BLaER1 treated with 17β-estradiol and CSF1 and Interleukin-3, amounts not matched to agents 10 nM and 100 nM (cell line): ENCODE measurements around the gene TCF25.
"Not testable (repeated sequence)": the region's sequence is repeated elsewhere in the genome, so short reads cannot be mapped to it uniquely, and the experiment has no call there.

Experiments used
- H3K27ac ChIP-seq, 11 experiments: shearing (Covaris generic); formaldehyde crosslinking; 2 replicates each; pipeline ENCODE4 v1.8.1; 2022
- H3K27me3 ChIP-seq, 11 experiments: shearing (Covaris generic); formaldehyde crosslinking; 2 replicates each; pipeline ENCODE4 v1.8.1; 2022
- H3K36me3 ChIP-seq, 11 experiments: shearing (Covaris generic); formaldehyde crosslinking; 2 replicates each; pipeline ENCODE4 v1.8.1; 2022
- H3K4me1 ChIP-seq, 10 experiments: shearing (Covaris generic); formaldehyde crosslinking; 2 replicates each; pipeline ENCODE4 v1.8.1; 2022
- H3K4me2 ChIP-seq, 11 experiments: shearing (Covaris generic); formaldehyde crosslinking; 2 replicates each; pipeline ENCODE4 v1.8.1; 2022
- H3K4me3 ChIP-seq, 10 experiments: shearing (Covaris generic); formaldehyde crosslinking; 2 replicates each; pipeline ENCODE4 v1.8.1; 2022
- H3K9ac ChIP-seq, 11 experiments: shearing (Covaris generic); formaldehyde crosslinking; 2 replicates each; pipeline ENCODE4 v1.8.1; 2022
- H3K9me3 ChIP-seq, 11 experiments: shearing (Covaris generic); formaldehyde crosslinking; replicated peaks in 1 of 11; 2 replicates each; pipeline ENCODE4 v1.8.1; 2022
- H4K20me1 ChIP-seq, 11 experiments: shearing (Covaris generic); formaldehyde crosslinking; 2 replicates each; pipeline ENCODE4 v1.8.1; 2022
- Cebpa-rat ChIP-seq, 11 experiments: shearing (Covaris generic); IDR thresholded peaks; 2 replicates each; pipeline ENCODE4 v1.8.1; 2022

TCF25 gene

GRCh38 chr16:89863741-89864526 lies 9.5 kb upstream of the TCF25 start:
- peaks cover 9 to 18% (median 13%) of the 10 kb centered on the region in 11 experiments for H3K9me3 ChIP-seq
- peak overlapping the region; percentile 44 to 81 (median 71); a peak in 21 of 22 replicates for H3K9ac ChIP-seq
- H3K27me3 ChIP-seq: no peaks in the 10 kb centered on the region
- TF ChIP-seq Cebpa-rat (IDR thresholded peaks at IDR 0.05): peak in 6 of 11 experiments; percentile 43 to 85 (median 59); a peak in 9 of 22 replicates
- peak overlapping the region; percentile 43 to 90 (median 80); a peak in 21 of 22 replicates for H3K27ac ChIP-seq
- H4K20me1 ChIP-seq: 0 out of 22 replicates have a peak, but pooled peaks cover 0 to 3% (median 0%) of the 10 kb centered on the region in 11 experiments
- peaks cover 0 to 12% (median 8%) of the 10 kb centered on the region in 11 experiments; a peak in 9 of 22 replicates for H3K36me3 ChIP-seq
- H3K4me1 ChIP-seq: peaks cover 36 to 52% (median 42%) of the 10 kb centered on the region in 10 experiments
- H3K4me2 ChIP-seq: peak overlapping the region; percentile 84 to 99 (median 93)
- peak overlapping the region in 9 of 10 experiments; percentile 17 to 52 (median 39); a peak in 16 of 20 replicates for H3K4me3 ChIP-seq

- H3K27ac ChIP-seq: peak overlapping the region; percentile 43 to 90 (median 80); a peak in 21 of 22 replicates
- TF ChIP-seq Cebpa-rat (IDR thresholded peaks at IDR 0.05): no peak
These were observed 8.9 kb upstream of the TCF25 start for GRCh38 chr16:89864527-89864820.

GRCh38 chr16:89867918-89868317 lies 5.5 kb upstream of the TCF25 start:
- Histone ChIP-seq H3K4me2 (no peak overlapping the region), H3K27ac (no peak overlapping the region), H3K36me3 (peaks cover 0 to 15% (median 8%) of the 10 kb centered on the region in 11 experiments; a peak in 9 of 22 replicates), H3K9me3 (peaks cover 9 to 18% (median 13%) of the 10 kb centered on the region in 11 experiments), H3K4me3 (no peak overlapping the region), H3K4me1 (peaks cover 44 to 73% (median 68%) of the 10 kb centered on the region in 10 experiments), H3K27me3 (no peaks in the 10 kb centered on the region), H3K9ac (no peak overlapping the region), H4K20me1 (no peaks in the 10 kb centered on the region)
- no peak for TF ChIP-seq Cebpa-rat (IDR thresholded peaks at IDR 0.05)

More at GRCh38 chr16:89864527-89864820, 8.9 kb upstream of the TCF25 start:
- peaks cover 9 to 18% (median 13%) of the 10 kb centered on the region in 11 experiments for H3K9me3 ChIP-seq
- no peaks in the 10 kb centered on the region for H3K27me3 ChIP-seq
- H3K4me2 ChIP-seq: peak overlapping the region; percentile 84 to 99 (median 93)
- H3K4me1 ChIP-seq: peaks cover 40 to 57% (median 47%) of the 10 kb centered on the region in 10 experiments
- H3K36me3 ChIP-seq: peaks cover 0 to 12% (median 8%) of the 10 kb centered on the region in 11 experiments; a peak in 9 of 22 replicates
- H3K4me3 ChIP-seq: peak overlapping the region in 9 of 10 experiments; percentile 17 to 51 (median 39); a peak in 11 of 20 replicates
- H3K9ac ChIP-seq: peak overlapping the region; percentile 33 to 81 (median 71); a peak in 21 of 22 replicates
- 0 out of 22 replicates have a peak, but pooled peaks cover 0 to 3% (median 0%) of the 10 kb centered on the region in 11 experiments for H4K20me1 ChIP-seq

GRCh38 chr16:89869911-89870310 lies 3.5 kb upstream of the TCF25 start:
- peak overlapping the region in 2 of 11 experiments; percentile 26 to 98; a peak in 2 of 22 replicates for H3K27ac ChIP-seq
- H3K9ac ChIP-seq: peak overlapping the region in 4 of 11 experiments; percentile 15 to 31 (median 25); a peak in 3 of 22 replicates
- peaks cover 32 to 61% (median 58%) of the 10 kb centered on the region in 10 experiments for H3K4me1 ChIP-seq
- no peaks in the 10 kb centered on the region for H3K27me3 ChIP-seq
- no peak overlapping the region for H3K4me3 ChIP-seq
- no peak for TF ChIP-seq Cebpa-rat (IDR thresholded peaks at IDR 0.05)
- H3K36me3 ChIP-seq: peaks cover 6 to 18% (median 13%) of the 10 kb centered on the region in 11 experiments; a peak in 21 of 22 replicates
- H3K9me3 ChIP-seq: peaks cover 9 to 18% (median 13%) of the 10 kb centered on the region in 11 experiments
- peaks cover 7 to 8% (median 8%) of the 10 kb centered on the region in 11 experiments for H4K20me1 ChIP-seq
- peak overlapping the region in 10 of 11 experiments; percentile 1 to 98 (median 92); a peak in 19 of 22 replicates for H3K4me2 ChIP-seq

GRCh38 chr16:89870440-89870839 lies 3.0 kb upstream of the TCF25 start:
- Histone ChIP-seq H3K9me3 (peaks cover 9 to 18% (median 13%) of the 10 kb centered on the region in 11 experiments), H3K36me3 (peaks cover 11 to 23% (median 18%) of the 10 kb centered on the region in 11 experiments; a peak in 21 of 22 replicates), H3K4me2 (peak overlapping the region in 9 of 11 experiments; percentile 83 to 98 (median 92); a peak in 18 of 22 replicates), H3K4me1 (peaks cover 32 to 60% (median 57%) of the 10 kb centered on the region in 10 experiments), H3K27ac (peak overlapping the region in 3 of 11 experiments; percentile 18 to 98 (median 26); a peak in 5 of 22 replicates), H3K4me3 (no peak overlapping the region), H3K27me3 (no peaks in the 10 kb centered on the region), H3K9ac (peak overlapping the region in 8 of 11 experiments; percentile 2 to 55 (median 25); a peak in 5 of 22 replicates), H4K20me1 (peaks cover 12 to 13% (median 13%) of the 10 kb centered on the region in 11 experiments)
- no peak for TF ChIP-seq Cebpa-rat (IDR thresholded peaks at IDR 0.05)

GRCh38 chr16:89871895-89872294 lies 1.5 kb upstream of the TCF25 start:
- Histone ChIP-seq H3K27ac (peak overlapping the region in 7 of 11 experiments; percentile 93 to 100 (median 99); a peak in 10 of 22 replicates), H3K27me3 (no peaks in the 10 kb centered on the region), H3K4me3 (peak overlapping the region in 1 of 10 experiments; percentile 79; a peak in 2 of 20 replicates), H3K4me1 (peaks cover 42 to 68% (median 59%) of the 10 kb centered on the region in 10 experiments), H3K9me3 (peaks cover 9 to 17% (median 13%) of the 10 kb centered on the region in 11 experiments), H3K9ac (peak overlapping the region in 10 of 11 experiments; percentile 36 to 100 (median 98); a peak in 13 of 22 replicates), H3K4me2 (peak overlapping the region; percentile 83 to 100 (median 94)), H3K36me3 (peaks cover 21 to 38% (median 30%) of the 10 kb centered on the region in 11 experiments), H4K20me1 (peaks cover 26 to 28% (median 27%) of the 10 kb centered on the region in 11 experiments)
- no peak for TF ChIP-seq Cebpa-rat (IDR thresholded peaks at IDR 0.05)

- Histone ChIP-seq H3K27ac (peak overlapping the region; percentile 93 to 100 (median 99)), H3K4me3 (peak overlapping the region; percentile 68 to 85 (median 80)), H3K36me3 (peaks cover 39 to 50% (median 45%) of the 10 kb centered on the region in 11 experiments), H3K9ac (peak overlapping the region; percentile 93 to 100 (median 98)), H4K20me1 (peaks cover 49 to 50% (median 50%) of the 10 kb centered on the region in 11 experiments), H3K27me3 (no peaks in the 10 kb centered on the region), H3K9me3 (no peaks in the 10 kb centered on the region), H3K4me1 (peaks cover 42 to 61% (median 57%) of the 10 kb centered on the region in 10 experiments), H3K4me2 (peak overlapping the region; percentile 70 to 93 (median 88))
- no peak for TF ChIP-seq Cebpa-rat (IDR thresholded peaks at IDR 0.05)
These were observed 739 bp downstream of the TCF25 start for GRCh38 chr16:89873972-89874689.

- Histone ChIP-seq H3K36me3 (peaks cover 80 to 97% (median 90%) of the 10 kb centered on the region in 11 experiments), H4K20me1 (peaks cover 96 to 100% (median 99%) of the 10 kb centered on the region in 11 experiments), H3K4me1 (peaks cover 25 to 47% (median 32%) of the 10 kb centered on the region in 10 experiments)
- H3K9me3 ChIP-seq, H3K27me3 ChIP-seq, H3K4me3 ChIP-seq, H3K4me2 ChIP-seq, H3K9ac ChIP-seq, H3K27ac ChIP-seq: not testable (repeated sequence)
These were observed 5.7 kb downstream of the TCF25 start for GRCh38 chr16:89879123-89879522.
